ENCODE results near the gene OTOF.

The OTOF gene

GRCh38 chr2:26412091-26412673, 65.7 kb downstream of the OTOF start:
- TF ChIP-seq YY1 (IDR thresholded peaks at IDR 0.05; ENCODE audit: low read depth) = no peak
- no peak for TF ChIP-seq EGR1 (IDR thresholded peaks at IDR 0.05)
- TF ChIP-seq FOXM1 (IDR thresholded peaks at IDR 0.05; ENCODE audit: borderline replicate concordance, low read depth) = no peak
- TF ChIP-seq TAF1 (IDR thresholded peaks at IDR 0.05; ENCODE audit: low read depth) = no peak
- no peak for TF ChIP-seq TCF12 (IDR thresholded peaks at IDR 0.05; ENCODE audit: low read depth)
- TF ChIP-seq, protein P1, sequence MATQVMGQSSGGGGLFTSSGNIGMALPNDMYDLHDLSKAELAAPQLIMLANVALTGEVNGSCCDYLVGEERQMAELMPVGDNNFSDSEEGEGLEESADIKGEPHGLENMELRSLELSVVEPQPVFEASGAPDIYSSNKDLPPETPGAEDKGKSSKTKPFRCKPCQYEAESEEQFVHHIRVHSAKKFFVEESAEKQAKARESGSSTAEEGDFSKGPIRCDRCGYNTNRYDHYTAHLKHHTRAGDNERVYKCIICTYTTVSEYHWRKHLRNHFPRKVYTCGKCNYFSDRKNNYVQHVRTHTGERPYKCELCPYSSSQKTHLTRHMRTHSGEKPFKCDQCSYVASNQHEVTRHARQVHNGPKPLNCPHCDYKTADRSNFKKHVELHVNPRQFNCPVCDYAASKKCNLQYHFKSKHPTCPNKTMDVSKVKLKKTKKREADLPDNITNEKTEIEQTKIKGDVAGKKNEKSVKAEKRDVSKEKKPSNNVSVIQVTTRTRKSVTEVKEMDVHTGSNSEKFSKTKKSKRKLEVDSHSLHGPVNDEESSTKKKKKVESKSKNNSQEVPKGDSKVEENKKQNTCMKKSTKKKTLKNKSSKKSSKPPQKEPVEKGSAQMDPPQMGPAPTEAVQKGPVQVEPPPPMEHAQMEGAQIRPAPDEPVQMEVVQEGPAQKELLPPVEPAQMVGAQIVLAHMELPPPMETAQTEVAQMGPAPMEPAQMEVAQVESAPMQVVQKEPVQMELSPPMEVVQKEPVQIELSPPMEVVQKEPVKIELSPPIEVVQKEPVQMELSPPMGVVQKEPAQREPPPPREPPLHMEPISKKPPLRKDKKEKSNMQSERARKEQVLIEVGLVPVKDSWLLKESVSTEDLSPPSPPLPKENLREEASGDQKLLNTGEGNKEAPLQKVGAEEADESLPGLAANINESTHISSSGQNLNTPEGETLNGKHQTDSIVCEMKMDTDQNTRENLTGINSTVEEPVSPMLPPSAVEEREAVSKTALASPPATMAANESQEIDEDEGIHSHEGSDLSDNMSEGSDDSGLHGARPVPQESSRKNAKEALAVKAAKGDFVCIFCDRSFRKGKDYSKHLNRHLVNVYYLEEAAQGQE (IDR thresholded peaks at IDR 0.05; ENCODE audit: low read depth) = no peak
- TF ChIP-seq NFIC (IDR thresholded peaks at IDR 0.05) = no peak
- no peak for TF ChIP-seq CREB1 (IDR thresholded peaks at IDR 0.05; ENCODE audit: low read depth)
- no peak for TF ChIP-seq EP300 (IDR thresholded peaks at IDR 0.05; ENCODE audit: borderline replicate concordance)
- no peak for TF ChIP-seq RAD21 (IDR thresholded peaks at IDR 0.05; ENCODE audit: low read depth)
- TF ChIP-seq CEBPB (IDR thresholded peaks at IDR 0.05) = no peak
- TF ChIP-seq MAX (IDR thresholded peaks at IDR 0.05) = no peak
- TF ChIP-seq, protein P2, sequence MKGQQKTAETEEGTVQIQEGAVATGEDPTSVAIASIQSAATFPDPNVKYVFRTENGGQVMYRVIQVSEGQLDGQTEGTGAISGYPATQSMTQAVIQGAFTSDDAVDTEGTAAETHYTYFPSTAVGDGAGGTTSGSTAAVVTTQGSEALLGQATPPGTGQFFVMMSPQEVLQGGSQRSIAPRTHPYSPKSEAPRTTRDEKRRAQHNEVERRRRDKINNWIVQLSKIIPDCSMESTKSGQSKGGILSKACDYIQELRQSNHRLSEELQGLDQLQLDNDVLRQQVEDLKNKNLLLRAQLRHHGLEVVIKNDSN (IDR thresholded peaks at IDR 0.05) = no peak
- TF ChIP-seq TEAD4 (IDR thresholded peaks at IDR 0.05) = no peak
- TF ChIP-seq ZBTB7A (IDR thresholded peaks at IDR 0.05; ENCODE audit: low read depth) = no peak

DNA sequence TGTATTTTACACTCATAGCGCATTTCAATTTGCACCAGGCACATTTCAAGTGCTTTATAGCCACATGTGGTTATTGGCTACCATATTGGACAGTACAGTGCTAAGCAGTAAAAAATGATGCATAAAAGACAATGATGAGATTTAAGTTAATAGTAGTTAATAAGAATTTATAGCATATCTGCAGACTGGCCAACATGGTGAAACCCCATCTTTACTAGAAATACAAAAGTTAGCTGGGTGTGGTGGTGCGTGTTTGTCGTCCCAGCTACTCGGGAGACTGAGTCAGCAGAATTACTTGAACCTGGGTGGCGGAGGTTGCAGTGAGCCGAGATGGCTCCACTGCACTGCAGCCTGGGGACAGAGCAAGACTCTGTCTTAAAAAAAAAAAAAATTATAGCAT, 66.5 kb downstream of the OTOF start:
- TF ChIP-seq EP300 (IDR thresholded peaks at IDR 0.05; ENCODE audit: borderline replicate concordance) (no peak), CREB1 (IDR thresholded peaks at IDR 0.05; ENCODE audit: low read depth) (no peak), NFIC (IDR thresholded peaks at IDR 0.05) (no peak), TAF1 (IDR thresholded peaks at IDR 0.05; ENCODE audit: low read depth) (no peak), CEBPB (IDR thresholded peaks at IDR 0.05) (no peak), EGR1 (IDR thresholded peaks at IDR 0.05) (no peak), YY1 (IDR thresholded peaks at IDR 0.05; ENCODE audit: low read depth) (no peak), MAX (IDR thresholded peaks at IDR 0.05) (no peak), RAD21 (IDR thresholded peaks at IDR 0.05; ENCODE audit: low read depth) (no peak), FOXM1 (IDR thresholded peaks at IDR 0.05; ENCODE audit: borderline replicate concordance, low read depth) (no peak), ZBTB7A (IDR thresholded peaks at IDR 0.05; ENCODE audit: low read depth) (no peak), TCF12 (IDR thresholded peaks at IDR 0.05; ENCODE audit: low read depth) (no peak), TEAD4 (IDR thresholded peaks at IDR 0.05) (no peak)
- TF ChIP-seq, protein P2 (IDR thresholded peaks at IDR 0.05) = no peak
- TF ChIP-seq, protein P1 (IDR thresholded peaks at IDR 0.05; ENCODE audit: low read depth) = no peak

GRCh38 chr2:26410764-26411243, 67.1 kb downstream of the OTOF start:
- TF ChIP-seq NFIC (IDR thresholded peaks at IDR 0.05) (no peak), ZBTB7A (IDR thresholded peaks at IDR 0.05; ENCODE audit: low read depth) (no peak), FOXM1 (IDR thresholded peaks at IDR 0.05; ENCODE audit: borderline replicate concordance, low read depth) (no peak)

- no peak for TF ChIP-seq NFIC (IDR thresholded peaks at IDR 0.05)
- TF ChIP-seq TAF1 (IDR thresholded peaks at IDR 0.05; ENCODE audit: low read depth) = no peak
- TF ChIP-seq YY1 (IDR thresholded peaks at IDR 0.05; ENCODE audit: low read depth) = no peak
- no peak for TF ChIP-seq EP300 (IDR thresholded peaks at IDR 0.05; ENCODE audit: borderline replicate concordance)
- TF ChIP-seq TCF12 (IDR thresholded peaks at IDR 0.05; ENCODE audit: low read depth) = no peak
- TF ChIP-seq RAD21 (IDR thresholded peaks at IDR 0.05; ENCODE audit: low read depth) = no peak
- TF ChIP-seq EGR1 (IDR thresholded peaks at IDR 0.05) = no peak
- no peak for TF ChIP-seq MAX (IDR thresholded peaks at IDR 0.05)
- TF ChIP-seq FOXM1 (IDR thresholded peaks at IDR 0.05; ENCODE audit: borderline replicate concordance, low read depth) = no peak
- no peak for TF ChIP-seq CEBPB (IDR thresholded peaks at IDR 0.05)
- TF ChIP-seq, protein P1 (IDR thresholded peaks at IDR 0.05; ENCODE audit: low read depth) = no peak
- TF ChIP-seq CREB1 (IDR thresholded peaks at IDR 0.05; ENCODE audit: low read depth) = no peak
- TF ChIP-seq, protein P2 (IDR thresholded peaks at IDR 0.05) = no peak
- no peak for TF ChIP-seq ZBTB7A (IDR thresholded peaks at IDR 0.05; ENCODE audit: low read depth)
- no peak for TF ChIP-seq TEAD4 (IDR thresholded peaks at IDR 0.05)
Measured at GRCh38 chr2:26409785-26410184, 68.1 kb downstream of the OTOF start.

Data from Ishikawa (cell line).